Small intestine (tissue), 7 donors: ENCODE measurements around the gene GREM2. TPM values are rescaled to one million over a fixed set of nuclear protein-coding genes. Genes with fewer than 3 reads are reported as not detected.
A peak's percentile ranks its signal among the peaks of the same experiment; 100 is the strongest.

Experiments used
- DNase-seq, 2 donors: peaks; one replicate each; pipeline versions ENCODE4 v3.0.0 to v3.0.0-alpha.2; 2013
- FAIRE-seq: peaks from 2 replicates; lab custom pipeline; 2012; peaks lifted over from hg19 to GRCh38; lab: Jason Lieb, UNC
- H3K27ac ChIP-seq, 3 donors: one replicate each; pipeline ENCODE4 v1.5.1; 2013; ENCODE audit warnings: low read length in 2 of 3, mild to moderate bottlenecking in 2 of 3, control low read depth in 1 of 3, inconsistent platforms in 1 of 3, low read depth in 1 of 3, moderate library complexity in 1 of 3
- H3K27me3 ChIP-seq, 3 donors: one replicate each; pipeline ENCODE4 v1.6.1; 2013; ENCODE audit warnings: low read length in 3 of 3, inconsistent platforms in 1 of 3; ENCODE audit not compliant: control insufficient read depth in 3 of 3, insufficient read depth in 3 of 3
- H3K36me3 ChIP-seq, 3 donors: one replicate each; pipeline ENCODE4 v1.6.1; 2013; ENCODE audit warnings: low read length in 3 of 3, inconsistent platforms in 1 of 3, low read depth in 1 of 3, mild to moderate bottlenecking in 1 of 3, moderate library complexity in 1 of 3; ENCODE audit not compliant: control insufficient read depth in 3 of 3, insufficient read depth in 2 of 3
- H3K4me1 ChIP-seq, 3 donors: one replicate each; pipeline ENCODE4 v1.6.1; 2013; ENCODE audit warnings: low read length in 2 of 3, inconsistent platforms in 1 of 3, low read depth in 1 of 3, mild to moderate bottlenecking in 1 of 3, moderate library complexity in 1 of 3; ENCODE audit not compliant: control insufficient read depth in 3 of 3, insufficient read depth in 2 of 3
- H3K4me3 ChIP-seq, 3 donors: one replicate each; pipeline ENCODE4 v1.5.1; 2013; ENCODE audit warnings: low read length in 3 of 3, control low read depth in 1 of 3, inconsistent platforms in 1 of 3, low read depth in 1 of 3, mild to moderate bottlenecking in 1 of 3, moderate library complexity in 1 of 3
- H3K9me3 ChIP-seq, 2 donors: one replicate each; pipeline ENCODE4 v1.6.1; 2013; ENCODE audit warnings: low read depth in 1 of 2, low read length in 1 of 2; ENCODE audit not compliant: control insufficient read depth in 2 of 2, insufficient read depth in 1 of 2
- WGBS, 3 donors: extraction: QIAGEN DNeasy Blood & Tissue Kit; methylation state at CpG; one replicate each; pipeline ENCODE4 v1.1.7; 2013; 5-methylcytosine and 5-hydroxymethylcytosine counted together
- polyA plus RNA-seq, 4 donors: library from polyadenylated mRNA; stranded (reverse) in 3 of 4; unstranded in 1 of 4; fragments of 200-250 nt in 3 of 4; fragments of 120-200 nt in 1 of 4; gene quantifications; one replicate each; pipeline versions ENCODE4 v1.2.1 to v1.2.3, GENCODE V29; 2013
- donor health status: healthy with polysubstance abuse.
- donor health status: control.
- donor health status: control.
- donor health status: Bipolar disorder and iron deficiency.
- donor health status: healthy.

GREM2 gene
- polyA plus RNA-seq, 4 donors = 0.22 to 11.3 (median 0.98) TPM

DNA sequence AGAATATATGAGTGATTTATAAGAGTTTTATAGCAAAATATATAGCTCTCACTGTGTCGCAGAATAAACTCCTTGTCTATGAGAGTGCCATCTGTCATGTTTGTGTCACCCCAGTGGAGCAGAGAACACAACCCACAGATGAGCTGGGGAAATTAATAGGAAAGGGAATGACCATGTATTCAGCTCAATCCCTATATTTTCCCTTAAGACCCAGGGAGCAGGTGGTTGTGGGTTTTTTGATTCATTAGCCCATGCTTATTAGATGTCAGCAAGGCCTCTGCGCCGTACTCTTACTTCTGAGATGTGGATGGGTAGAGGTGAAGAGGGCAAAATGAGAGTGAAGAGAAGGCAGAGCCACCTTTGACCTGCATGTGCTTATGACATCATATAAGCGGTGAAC is 4.1 kb upstream of the GREM2 start:
- DNase-seq = no peak
- WGBS, 3 donors = 90 to 95% (median 94%) methylated on average over 4 of the region's 4 CpGs

DNA sequence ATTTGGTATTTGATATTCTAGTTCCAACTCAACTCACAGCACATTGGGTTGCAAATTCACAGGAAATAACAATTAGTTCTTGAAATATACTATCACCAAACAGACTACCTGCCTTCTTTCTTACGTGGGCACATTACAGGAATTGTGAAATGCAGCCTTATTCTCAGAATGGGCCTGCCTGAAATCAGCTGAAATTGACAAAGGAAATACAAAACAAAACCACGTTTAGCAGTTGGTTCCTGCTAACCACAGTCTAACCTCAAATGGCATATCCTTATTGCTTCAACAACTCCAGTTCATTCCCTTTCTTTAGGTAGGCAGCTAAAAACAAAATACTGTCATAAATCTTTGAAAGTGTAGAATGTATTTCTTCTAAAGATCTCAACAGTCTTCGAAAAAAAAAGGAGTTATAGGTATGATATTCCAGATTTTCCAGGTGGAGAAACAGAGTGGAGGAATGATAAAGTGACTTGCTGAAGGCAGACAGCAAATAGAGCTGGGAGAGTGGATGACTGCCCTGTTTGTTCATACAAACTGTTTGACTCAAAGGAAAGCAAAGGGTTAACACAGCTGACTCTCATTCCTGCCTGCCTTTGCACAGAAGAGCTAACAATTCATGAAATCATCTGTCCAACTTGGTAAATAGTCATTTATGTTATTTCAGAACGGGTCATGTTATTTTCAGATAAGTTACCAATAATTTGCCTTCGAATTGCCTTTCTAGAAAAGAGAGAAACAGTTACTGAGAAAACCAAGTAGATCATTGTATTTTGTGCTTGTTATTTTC is 1.6 kb upstream of the GREM2 start:
- WGBS, 3 donors = 24 to 38% (median 30%) methylated on average over 5 of the region's 5 CpGs
- H3K4me3 ChIP-seq = no peak overlapping the region
- FAIRE-seq (no peak), DNase-seq (no peak)
- no peaks in the 10 kb centered on the region for H3K4me1 ChIP-seq
- peaks cover 0 to 20% (median 2%) of the 10 kb centered on the region in 3 donors for H3K27me3 ChIP-seq
- no peak overlapping the region for H3K27ac ChIP-seq
- H3K9me3 ChIP-seq = no peaks in the 10 kb centered on the region
- no peaks in the 10 kb centered on the region for H3K36me3 ChIP-seq

More for the DNA sequence above, 4.1 kb upstream of the GREM2 start:
- H3K27ac ChIP-seq = no peak overlapping the region
- H3K9me3 ChIP-seq = no peaks in the 10 kb centered on the region
- no peak for FAIRE-seq
- peaks cover 0 to 15% (median 0%) of the 10 kb centered on the region in 3 donors for H3K27me3 ChIP-seq
- no peaks in the 10 kb centered on the region for H3K36me3 ChIP-seq
- H3K4me1 ChIP-seq = no peaks in the 10 kb centered on the region
- H3K4me3 ChIP-seq = no peak overlapping the region

DNA sequence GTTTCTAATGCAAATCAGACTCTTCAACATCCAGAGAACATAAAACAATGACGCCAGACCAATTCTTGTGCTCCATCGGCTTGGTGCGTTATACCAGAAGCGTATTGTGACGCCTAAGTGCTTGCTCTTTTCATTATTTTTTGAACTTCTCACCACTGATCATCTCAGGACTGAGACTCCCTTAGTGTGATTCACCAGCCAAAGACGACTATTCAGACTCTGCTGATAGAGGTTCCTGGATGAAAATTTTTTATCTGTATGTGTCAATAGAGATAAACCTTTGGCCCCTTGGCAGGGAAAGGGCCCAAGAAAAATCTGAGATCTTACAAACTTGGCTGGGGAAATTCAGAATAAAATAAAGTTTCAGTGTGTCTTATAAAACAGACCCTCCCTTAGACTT is 856 bp upstream of the GREM2 start:
- no peaks in the 10 kb centered on the region for H3K9me3 ChIP-seq
- 55 to 66% (median 63%) methylated on average over 6 of the region's 6 CpGs for WGBS, 3 donors
- H3K27me3 ChIP-seq = peaks cover 0 to 21% (median 2%) of the 10 kb centered on the region in 3 donors
- H3K4me1 ChIP-seq = no peaks in the 10 kb centered on the region
- H3K4me3 ChIP-seq = no peak overlapping the region
- H3K36me3 ChIP-seq = no peaks in the 10 kb centered on the region
- H3K27ac ChIP-seq = no peak overlapping the region
- DNase-seq = peak in 1 of 2 donors; percentile 6
- FAIRE-seq = no peak

DNA sequence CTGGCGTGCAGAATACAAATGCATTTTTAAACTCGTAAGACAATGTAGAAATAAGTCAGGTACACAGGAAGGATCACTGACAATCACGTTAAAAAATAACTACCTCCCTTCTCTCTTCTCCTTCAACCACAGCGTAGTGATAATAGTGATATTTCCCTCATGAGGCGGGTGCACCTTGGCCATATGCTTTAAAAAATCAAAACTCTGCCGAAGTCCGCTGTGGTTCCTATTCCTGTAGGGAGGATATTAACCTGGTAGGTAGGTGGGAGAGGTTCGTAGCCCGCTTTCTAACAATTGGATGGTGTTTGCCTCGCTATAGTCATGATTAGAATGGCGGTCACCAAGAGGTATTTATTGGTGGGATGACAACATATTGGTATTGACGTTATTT is 732 bp downstream of the GREM2 start:
- 6 to 18% (median 16%) methylated on average over 12 of the region's 12 CpGs for WGBS, 3 donors

DNA sequence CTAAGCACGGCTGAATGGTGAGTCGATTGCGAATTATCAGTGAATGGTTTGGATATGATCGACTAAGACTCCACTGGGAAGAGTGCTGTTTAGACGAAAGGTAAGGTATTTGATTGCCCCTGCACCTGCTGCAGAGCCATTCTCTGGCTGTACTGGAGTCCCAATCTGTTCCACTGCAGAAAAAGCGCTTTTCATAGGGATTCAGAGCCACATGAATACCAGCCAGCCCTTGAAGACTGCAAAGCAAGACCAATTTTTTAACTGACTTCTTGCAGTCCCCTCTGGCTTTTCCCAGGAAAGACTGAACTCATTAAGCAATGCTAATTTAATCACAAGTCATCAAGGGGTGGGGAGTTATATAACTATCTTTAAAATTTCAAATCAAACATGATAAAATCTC is 1.3 kb downstream of the GREM2 start:
- no peaks in the 10 kb centered on the region for H3K36me3 ChIP-seq
- DNase-seq = peak in 1 of 2 donors; percentile 3
- H3K27ac ChIP-seq = no peak overlapping the region
- 17 to 38% (median 28%) methylated on average over 6 of the region's 6 CpGs for WGBS, 3 donors
- FAIRE-seq = no peak
- peaks cover 0 to 21% (median 2%) of the 10 kb centered on the region in 3 donors for H3K27me3 ChIP-seq
- no peaks in the 10 kb centered on the region for H3K4me1 ChIP-seq
- peak overlapping the region in 1 of 3 donors; percentile 14 for H3K4me3 ChIP-seq
- H3K9me3 ChIP-seq = no peaks in the 10 kb centered on the region

More for the DNA sequence above, 732 bp downstream of the GREM2 start:
- Histone ChIP-seq H3K4me3 (peak overlapping the region; percentile 24 to 50 (median 36)), H3K36me3 (no peaks in the 10 kb centered on the region), H3K27ac (no peak overlapping the region), H3K9me3 (no peaks in the 10 kb centered on the region), H3K4me1 (no peaks in the 10 kb centered on the region), H3K27me3 (peaks cover 0 to 21% (median 2%) of the 10 kb centered on the region in 3 donors)
- FAIRE-seq (no peak), DNase-seq (no peak)

DNA sequence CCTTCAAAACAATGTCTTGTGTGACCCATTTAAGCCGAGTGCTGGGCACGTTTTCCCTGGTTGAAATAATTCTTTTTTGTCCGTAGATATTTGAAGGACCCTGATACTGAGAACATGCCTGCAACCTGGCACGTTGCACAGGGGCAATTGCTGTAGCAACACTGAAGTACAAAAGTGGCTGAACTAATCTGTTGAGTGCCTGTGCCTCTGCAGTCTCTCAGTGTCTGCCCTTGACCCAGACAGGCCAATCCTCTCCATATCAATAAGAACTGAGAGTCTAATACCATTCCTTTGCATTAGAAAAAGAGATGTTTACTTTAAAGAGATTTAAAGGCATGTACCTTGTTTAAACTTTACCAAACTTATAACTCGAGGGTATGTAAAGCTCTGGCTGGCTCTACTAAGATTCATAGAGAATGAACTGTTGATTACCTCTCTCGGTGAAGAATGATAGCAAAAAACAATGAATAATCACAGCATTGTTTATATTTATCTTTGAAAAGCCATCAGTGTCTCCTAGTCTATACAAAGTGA is 2.4 kb downstream of the GREM2 start:
- DNase-seq (no peak), FAIRE-seq (no peak)

DNA sequence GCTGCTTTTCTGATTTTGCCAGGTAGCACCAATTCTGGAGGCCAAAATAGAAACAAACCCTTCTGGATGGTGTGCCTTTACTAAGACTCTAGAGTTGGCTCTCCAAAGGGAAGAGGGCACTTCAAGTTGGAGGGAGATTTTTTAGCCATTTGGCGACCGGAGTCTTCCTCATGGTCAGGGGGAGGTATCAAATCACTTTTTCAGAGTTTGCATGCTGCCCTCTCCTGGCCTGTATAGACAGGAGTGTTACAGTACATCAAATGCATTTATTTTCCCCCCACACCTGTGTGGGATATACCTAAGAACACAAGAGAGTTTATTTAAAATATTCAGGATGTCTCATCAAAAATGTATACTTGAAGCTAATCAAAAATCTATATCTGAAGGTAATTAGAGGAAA is 3.2 kb downstream of the GREM2 start:
- DNase-seq = peak in 1 of 2 donors; percentile 15

More for the DNA sequence above, 2.4 kb downstream of the GREM2 start:
- H3K9me3 ChIP-seq = no peaks in the 10 kb centered on the region
- H3K36me3 ChIP-seq = no peaks in the 10 kb centered on the region
- no peak overlapping the region for H3K27ac ChIP-seq
- no peak overlapping the region for H3K4me3 ChIP-seq
- no peaks in the 10 kb centered on the region for H3K4me1 ChIP-seq
- H3K27me3 ChIP-seq = peaks cover 0 to 21% (median 2%) of the 10 kb centered on the region in 3 donors
- WGBS, 3 donors = 42 to 52% (median 47%) methylated on average over 6 of the region's 6 CpGs

DNA sequence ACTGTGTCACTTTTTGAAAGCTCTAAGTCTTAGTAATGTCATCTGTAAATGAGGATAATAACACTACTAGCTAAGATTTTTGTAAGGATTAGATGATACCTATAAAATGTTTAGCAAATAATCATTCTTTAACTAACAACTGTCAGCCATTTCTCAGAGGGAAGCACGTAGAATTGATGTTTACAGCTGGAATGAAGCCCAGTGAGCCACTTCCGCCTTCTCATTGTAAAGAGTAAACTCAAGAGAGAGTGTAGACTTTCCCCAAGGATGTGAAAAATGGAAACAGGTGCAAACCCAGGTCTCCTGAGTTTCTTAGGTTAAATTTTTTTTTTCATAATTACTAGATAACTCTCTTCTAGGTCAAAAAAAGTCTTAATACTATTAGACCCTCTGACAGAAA is 4.9 kb downstream of the GREM2 start:
- WGBS, 3 donors = 42 to 55% (median 47%) methylated on average over 2 of the region's 2 CpGs
- no peak overlapping the region for H3K27ac ChIP-seq
- H3K36me3 ChIP-seq = no peaks in the 10 kb centered on the region
- DNase-seq (no peak), FAIRE-seq (no peak)
- no peaks in the 10 kb centered on the region for H3K9me3 ChIP-seq
- H3K4me3 ChIP-seq = no peak overlapping the region
- peaks cover 0 to 20% (median 2%) of the 10 kb centered on the region in 3 donors for H3K27me3 ChIP-seq
- no peaks in the 10 kb centered on the region for H3K4me1 ChIP-seq

More for the DNA sequence above, 3.2 kb downstream of the GREM2 start:
- Histone ChIP-seq H3K36me3 (no peaks in the 10 kb centered on the region), H3K27me3 (peaks cover 0 to 21% (median 2%) of the 10 kb centered on the region in 3 donors), H3K9me3 (no peaks in the 10 kb centered on the region), H3K4me3 (peak overlapping the region in 1 of 3 donors; percentile 7), H3K27ac (no peak overlapping the region), H3K4me1 (no peaks in the 10 kb centered on the region)
- whole genome bisulfite sequencing, 3 donors = 20 to 30% (median 20%) methylated on average over 2 of the region's 2 CpGs
- FAIRE-seq = no peak
